ENCODE data around the gene SNU13.
"Not testable (repeated sequence)": the region's sequence is repeated elsewhere in the genome, so short reads cannot be mapped to it uniquely, and the experiment has no call there.

The SNU13 gene

DNA sequence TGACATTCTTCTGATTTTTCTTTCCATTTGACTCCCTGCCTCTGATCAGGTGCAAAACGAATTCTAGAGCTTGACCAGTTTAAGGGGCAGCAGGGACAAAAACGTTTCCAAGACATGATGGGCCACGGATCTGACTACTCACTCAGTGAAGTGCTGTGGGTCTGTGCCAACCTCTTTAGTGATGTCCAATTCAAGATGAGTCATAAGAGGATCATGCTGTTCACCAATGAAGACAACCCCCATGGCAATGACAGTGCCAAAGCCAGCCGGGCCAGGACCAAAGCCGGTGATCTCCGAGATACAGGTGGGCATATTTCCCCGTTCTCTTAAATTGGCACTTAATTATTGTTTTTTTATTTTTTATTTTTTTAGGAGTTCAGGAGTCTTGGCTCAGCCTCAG is 52.2 kb downstream of the SNU13 start:
- TF ChIP-seq, protein P1, sequence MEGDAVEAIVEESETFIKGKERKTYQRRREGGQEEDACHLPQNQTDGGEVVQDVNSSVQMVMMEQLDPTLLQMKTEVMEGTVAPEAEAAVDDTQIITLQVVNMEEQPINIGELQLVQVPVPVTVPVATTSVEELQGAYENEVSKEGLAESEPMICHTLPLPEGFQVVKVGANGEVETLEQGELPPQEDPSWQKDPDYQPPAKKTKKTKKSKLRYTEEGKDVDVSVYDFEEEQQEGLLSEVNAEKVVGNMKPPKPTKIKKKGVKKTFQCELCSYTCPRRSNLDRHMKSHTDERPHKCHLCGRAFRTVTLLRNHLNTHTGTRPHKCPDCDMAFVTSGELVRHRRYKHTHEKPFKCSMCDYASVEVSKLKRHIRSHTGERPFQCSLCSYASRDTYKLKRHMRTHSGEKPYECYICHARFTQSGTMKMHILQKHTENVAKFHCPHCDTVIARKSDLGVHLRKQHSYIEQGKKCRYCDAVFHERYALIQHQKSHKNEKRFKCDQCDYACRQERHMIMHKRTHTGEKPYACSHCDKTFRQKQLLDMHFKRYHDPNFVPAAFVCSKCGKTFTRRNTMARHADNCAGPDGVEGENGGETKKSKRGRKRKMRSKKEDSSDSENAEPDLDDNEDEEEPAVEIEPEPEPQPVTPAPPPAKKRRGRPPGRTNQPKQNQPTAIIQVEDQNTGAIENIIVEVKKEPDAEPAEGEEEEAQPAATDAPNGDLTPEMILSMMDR (IDR thresholded peaks at IDR 0.05; ENCODE audit: control insufficient read depth, extremely low read depth, insufficient read depth): no peak
- no peak for DNase-seq (ENCODE audit: low read depth)
- H3K4me3 ChIP-seq (ENCODE audit: low read depth, low read length): no peak overlapping the region

DNA sequence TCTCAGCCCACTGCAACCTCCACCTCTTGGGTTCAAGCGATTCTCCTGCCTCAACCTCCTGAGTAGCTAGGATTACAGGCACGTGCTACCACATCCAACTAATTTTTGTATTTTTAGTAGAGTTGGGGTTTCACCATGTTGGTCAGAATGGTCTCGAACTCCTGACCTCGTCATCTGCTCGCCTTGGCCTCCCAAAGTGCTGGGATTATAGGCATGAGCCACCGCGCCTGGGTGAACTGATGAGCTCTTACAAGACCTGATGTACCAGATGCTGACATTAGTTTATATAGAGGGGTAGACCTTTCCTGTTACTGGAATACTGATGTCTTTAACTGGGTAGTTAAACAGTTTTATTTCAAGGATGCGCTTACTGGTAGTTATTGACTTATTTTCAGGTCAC is 54.1 kb downstream of the SNU13 start:
- not testable (repeated sequence) for H3K4me3 ChIP-seq (ENCODE audit: low read depth, low read length); DNase-seq (ENCODE audit: low read depth)

DNA sequence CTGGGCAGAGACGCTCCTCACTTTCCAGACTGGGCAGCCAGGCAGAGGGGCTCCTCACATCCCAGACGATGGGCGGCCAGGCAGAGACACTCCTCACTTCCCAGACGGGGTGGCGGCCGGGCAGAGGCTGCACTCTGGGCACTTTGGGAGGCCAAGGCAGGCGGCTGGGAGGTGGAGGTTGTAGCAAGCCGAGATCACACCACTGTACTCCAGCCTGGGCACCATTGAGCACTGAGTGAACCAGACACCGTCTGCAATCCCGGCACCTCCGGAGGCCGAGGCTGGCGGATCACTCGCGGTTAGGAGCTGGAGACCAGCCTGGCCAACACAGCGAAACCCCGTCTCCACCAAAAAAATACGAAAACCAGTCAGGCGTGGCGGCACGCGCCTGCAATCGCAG is 57.1 kb downstream of the SNU13 start:
- not testable (repeated sequence) for H3K4me3 ChIP-seq (ENCODE audit: low read depth, low read length); DNase-seq (ENCODE audit: low read depth)

DNA sequence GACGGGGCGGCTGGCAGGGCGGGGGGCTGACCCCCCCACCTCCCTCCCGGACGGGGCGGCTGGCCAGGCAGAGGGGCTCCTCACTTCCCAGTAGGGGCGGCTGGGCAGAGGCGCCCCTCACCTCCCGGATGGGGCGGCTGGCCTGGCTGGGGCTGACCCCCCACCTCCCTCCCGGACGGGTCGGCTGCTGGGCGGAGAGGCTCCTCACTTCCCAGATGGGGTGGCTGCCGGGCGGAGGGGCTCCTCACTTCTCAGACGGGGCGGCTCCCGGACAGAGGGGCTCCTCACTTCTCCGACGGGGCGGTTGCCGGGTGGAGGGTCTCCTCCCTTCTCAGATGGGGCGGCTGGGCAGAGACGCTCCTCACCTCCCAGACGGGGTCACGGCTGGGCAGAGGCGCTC is 57.6 kb downstream of the SNU13 start:
- not testable (repeated sequence) for DNase-seq (ENCODE audit: low read depth); H3K4me3 ChIP-seq (ENCODE audit: low read depth, low read length)

DNA sequence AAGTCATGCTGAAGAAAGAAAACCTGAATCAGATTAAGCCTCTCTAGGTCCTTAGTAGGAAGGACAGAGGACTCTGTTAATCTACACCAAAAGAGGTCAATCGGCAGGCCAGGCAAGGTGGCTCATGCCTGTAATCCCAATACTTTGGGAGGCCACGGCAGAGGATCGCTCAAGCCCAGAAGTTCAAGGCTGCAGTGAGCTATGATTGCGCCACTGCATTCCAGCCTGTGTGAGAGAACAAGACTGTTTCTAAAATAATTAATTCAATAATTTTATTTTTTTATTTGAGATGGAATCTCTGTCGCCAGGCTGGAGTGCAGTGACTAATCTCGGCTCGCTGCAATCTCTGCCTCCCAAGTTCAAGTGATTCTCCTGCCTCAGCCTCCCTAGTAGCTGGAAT is 63.1 kb downstream of the SNU13 start:
- TF ChIP-seq, protein P1 (IDR thresholded peaks at IDR 0.05; ENCODE audit: control insufficient read depth, extremely low read depth, insufficient read depth): no peak
- no peak for DNase-seq (ENCODE audit: low read depth)
- H3K4me3 ChIP-seq (ENCODE audit: low read depth, low read length): no peak overlapping the region

All from LNCaP clone FGC (cell line).